Activated CD8-positive, alpha-beta memory T cell treated with anti-CD3 and anti-CD28 coated beads for 4 hours (primary cell): ENCODE measurements around the gene DZIP1.
A peak's percentile ranks its signal among the peaks of the same experiment; 100 is the strongest.
"Not testable (repeated sequence)": the region's sequence is repeated elsewhere in the genome, so short reads cannot be mapped to it uniquely, and the experiment has no call there.

Experiments used
- DNase-seq, 2 donors: peaks; one replicate each; pipeline ENCODE4 v3.0.0-alpha.2; 2020; ENCODE audit warnings: low read depth in 2 of 2

The DZIP1 gene

DNA sequence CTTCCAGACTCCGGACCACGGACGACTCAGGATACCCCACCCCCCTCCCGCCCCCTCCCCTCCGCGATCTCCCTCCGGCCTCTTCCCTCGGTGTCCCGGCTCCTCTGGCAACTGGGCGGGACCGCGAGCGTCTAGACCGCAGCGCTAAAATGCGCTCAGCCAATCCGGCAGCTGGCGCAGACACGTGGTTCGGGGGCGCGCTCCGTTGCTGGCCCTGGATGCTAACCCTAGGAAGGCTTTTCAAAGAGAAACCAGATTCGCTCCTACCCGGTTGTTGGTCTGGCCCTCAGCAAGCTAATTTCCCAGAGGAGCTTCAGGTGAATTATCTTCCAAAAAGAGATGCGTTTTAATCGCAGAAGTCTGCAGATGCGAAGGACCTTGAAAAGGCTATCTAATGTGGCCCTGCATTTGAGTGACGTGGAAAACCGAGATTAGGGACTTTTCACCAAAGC is at the start of gene DZIP1:
Gene DZIP1 (minus strand): TSS at position 106 of the 452 bp plus-strand sequence. CDS start 2,677 bp downstream, outside the sequence.
- DNase-seq: no peak

GRCh38 chr13:95690986-95691385 is 46.5 kb upstream of the DZIP1 start:
- not testable (repeated sequence) for DNase-seq

GRCh38 chr13:95689582-95689926 is 45.0 kb upstream of the DZIP1 start:
- DNase-seq: no peak

DNA sequence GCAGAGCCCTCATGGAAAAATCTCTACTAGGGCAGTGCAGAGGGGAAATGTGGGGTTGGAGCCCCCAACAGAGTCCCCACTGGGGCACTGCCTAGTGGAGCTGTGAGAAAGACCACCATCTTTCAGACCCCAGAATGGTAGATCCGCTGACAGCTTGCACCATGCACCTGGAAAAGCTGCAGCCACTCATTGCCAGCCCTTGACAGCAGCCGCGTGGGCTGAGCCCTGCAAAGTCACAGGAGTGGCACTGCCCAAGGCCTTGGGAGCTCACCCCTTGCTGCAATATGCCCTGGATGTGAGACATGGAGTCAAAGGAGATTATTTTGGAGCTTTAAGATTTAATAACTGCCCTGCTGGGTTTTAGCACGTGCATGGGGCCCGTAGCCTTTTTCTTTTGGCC is 40.5 kb upstream of the DZIP1 start:
- DNase-seq: not testable (repeated sequence)

GRCh38 chr13:95684418-95684817 is 39.9 kb upstream of the DZIP1 start:
- DNase-seq: no peak

GRCh38 chr13:95679722-95680121 is 35.2 kb upstream of the DZIP1 start:
- no peak for DNase-seq

- DNase-seq: no peak
Measured at GRCh38 chr13:95678967-95679366, 34.5 kb upstream of the DZIP1 start.

GRCh38 chr13:95677564-95678266 is 33.2 kb upstream of the DZIP1 start:
- DNase-seq: no peak

DNA sequence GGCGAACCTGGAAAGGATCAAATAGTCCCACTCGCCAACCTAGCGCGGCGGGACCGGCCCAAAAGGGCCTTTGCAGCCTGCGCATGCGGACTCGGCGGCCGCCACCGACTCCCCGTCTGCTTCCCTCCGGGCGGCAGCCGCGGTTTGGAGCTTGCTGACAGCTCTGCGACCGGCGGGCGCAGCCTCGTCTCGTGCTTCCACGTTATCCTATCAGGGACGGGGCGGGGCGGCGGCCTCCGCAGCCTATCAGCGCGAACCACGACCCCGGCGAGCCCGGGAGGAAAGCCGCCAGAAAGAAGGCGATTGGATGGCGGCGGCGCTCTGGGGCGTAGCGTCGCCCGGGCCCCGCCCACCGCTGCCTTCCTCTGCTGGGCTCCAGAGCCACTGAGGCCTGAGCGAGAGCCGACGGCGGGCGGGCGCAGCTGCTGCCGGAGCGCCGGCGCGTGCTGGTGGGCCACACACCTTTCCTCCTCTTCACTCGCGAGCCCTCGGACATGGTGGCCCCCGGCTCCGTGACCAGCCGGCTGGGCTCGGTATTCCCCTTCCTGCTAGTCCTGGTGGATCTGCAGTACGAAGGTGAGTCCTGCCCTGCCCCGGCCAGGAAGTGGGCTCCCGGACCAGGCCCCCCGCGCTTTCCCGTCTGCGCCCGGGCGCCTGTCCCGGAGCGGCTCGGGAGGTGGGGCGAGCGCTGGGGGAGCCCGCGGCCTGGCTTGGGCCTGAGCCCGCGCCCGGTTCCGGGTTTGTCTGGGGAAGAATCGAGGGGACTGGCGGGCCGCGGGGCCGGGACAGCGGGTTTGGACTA is 32.5 kb upstream of the DZIP1 start, which contains the start of gene DNAJC3:
Gene DNAJC3 (plus strand): TSS at position 378 of the 802 bp plus-strand sequence. CDS start 117 bp downstream, at position 495.
- DNase-seq: peak; percentile 95 to 96

- no peak for DNase-seq
Measured at GRCh38 chr13:95676105-95676761, 31.7 kb upstream of the DZIP1 start.

DNA sequence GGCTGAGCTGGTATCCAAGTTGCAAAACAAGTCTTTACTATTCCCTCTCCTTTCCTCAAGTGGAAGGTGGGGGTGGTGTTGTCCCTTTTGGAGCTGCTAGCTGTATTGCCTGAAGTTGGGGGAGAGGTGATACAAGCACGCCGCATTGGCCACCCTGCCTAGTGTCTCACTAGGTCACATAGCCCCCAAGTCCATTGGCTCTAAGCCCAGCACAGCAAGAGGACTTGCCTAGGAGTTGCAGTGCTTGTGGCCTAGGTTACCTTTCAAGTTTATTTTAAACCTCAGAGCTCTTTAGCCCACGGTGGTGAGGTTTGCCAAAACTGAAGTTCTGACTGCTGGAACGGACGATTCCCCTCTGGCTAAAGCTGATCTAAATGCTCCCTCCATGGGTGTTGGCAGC is 27.1 kb upstream of the DZIP1 start:
- DNase-seq: no peak

DNA sequence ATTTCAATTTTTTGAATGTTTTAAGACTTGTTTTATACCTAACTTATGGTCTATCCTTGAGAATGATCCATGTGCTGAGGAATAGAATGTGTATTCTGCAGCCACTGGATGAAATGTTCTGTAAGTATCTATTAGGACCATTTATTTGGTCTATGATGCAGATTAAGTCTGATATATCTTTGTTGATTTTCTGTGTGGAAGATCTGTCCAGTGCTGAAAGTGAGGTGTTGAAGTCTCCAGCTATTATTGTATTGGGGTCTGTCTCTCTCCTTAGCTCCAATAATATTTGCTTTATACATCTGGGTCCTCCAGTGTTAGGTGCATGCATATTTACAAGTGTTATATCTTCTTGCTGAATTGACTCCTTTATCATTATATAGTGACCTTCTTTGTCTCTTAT is 22.7 kb upstream of the DZIP1 start:
- not testable (repeated sequence) for DNase-seq

DNA sequence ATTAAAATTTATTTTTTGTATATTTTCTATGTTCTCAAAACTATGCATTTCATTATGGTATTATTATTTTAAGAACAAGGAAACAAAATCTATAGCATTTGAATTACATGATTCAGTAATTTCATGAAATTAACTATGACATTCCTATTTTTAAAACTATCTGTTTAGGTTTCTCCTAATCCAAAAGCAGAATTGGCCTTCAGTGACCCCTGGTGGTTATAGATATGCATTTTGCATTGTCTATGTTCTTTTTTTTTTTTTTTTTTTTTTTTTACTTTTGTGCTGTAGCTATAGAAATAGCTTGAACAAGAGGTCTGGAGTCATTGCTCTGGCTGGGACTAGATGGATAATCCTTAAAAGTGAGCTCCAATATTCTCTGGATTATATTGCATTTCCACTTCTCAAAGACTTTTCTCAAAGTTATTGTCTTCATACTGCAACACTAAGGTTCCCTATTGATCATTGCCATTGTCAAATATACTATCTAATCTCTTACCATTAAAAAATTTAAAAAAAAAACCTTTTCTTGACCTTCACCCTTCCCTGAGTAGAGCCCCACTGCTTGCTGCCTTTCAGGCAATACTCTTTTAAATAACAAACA is 16.6 kb upstream of the DZIP1 start:
- no peak for DNase-seq

GRCh38 chr13:95659500-95659899 is 15.0 kb upstream of the DZIP1 start:
- DNase-seq: no peak

DNA sequence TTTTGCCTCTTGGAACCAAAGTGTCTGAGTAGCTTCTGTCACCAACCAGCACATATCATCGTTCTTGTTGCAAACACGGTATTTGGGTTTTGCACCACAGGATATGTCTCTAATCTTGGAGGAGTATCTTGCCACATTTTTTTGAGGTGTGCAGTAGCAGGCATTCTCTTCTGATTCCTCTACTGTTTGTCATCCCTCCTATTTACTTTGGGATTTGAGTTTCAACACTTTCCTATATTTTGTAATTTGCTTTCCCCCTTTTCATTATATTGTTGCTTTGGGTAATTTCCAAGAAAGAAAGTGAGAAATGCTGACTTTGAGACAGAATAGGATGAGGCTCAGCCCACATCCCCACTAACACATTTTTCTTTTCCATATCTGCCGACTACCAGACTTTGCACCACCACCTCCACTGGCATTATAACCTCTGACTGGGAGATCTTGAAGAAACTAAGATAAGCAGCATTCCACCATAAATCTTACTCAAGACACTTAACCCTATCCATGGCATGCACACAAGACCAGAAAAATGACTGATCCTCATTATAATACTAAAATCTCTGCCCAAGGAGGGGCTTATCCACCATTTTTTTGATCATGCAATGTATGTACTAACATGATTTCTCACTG is 12.0 kb upstream of the DZIP1 start:
- no peak for DNase-seq

GRCh38 chr13:95652821-95653220 is 8.3 kb upstream of the DZIP1 start:
- DNase-seq: no peak

DNA sequence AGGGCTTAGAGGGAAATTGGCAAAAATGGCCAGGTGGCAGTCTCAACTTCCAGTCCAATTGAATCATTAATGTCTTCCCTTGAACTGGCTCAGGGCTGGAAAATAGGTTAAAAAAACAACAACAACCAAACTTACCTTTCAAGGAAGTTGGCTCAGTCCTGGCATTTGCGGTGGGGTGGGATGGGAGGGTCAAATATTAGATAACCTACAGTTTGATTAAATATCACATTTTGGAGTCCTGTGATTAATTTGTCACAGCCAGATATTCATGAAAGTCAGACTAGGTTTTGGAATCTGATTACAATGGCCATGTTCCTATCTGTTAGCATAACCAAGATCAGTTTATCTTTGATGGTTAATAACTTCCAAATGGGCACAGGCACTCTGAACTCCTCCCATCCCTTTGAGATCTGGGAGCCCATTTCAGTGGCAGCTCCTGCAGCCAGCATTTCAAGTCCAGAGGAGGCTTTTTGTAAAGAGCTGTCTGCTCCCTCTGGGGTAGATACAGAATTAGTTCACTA is 7.8 kb upstream of the DZIP1 start:
- DNase-seq: no peak

- no peak for DNase-seq
Measured at GRCh38 chr13:95650696-95651095, 6.2 kb upstream of the DZIP1 start.

- no peak for DNase-seq
Measured at GRCh38 chr13:95647321-95647720, 2.8 kb upstream of the DZIP1 start.

GRCh38 chr13:95643936-95644598 is 439 bp downstream of the DZIP1 start:
- DNase-seq: no peak

DNA sequence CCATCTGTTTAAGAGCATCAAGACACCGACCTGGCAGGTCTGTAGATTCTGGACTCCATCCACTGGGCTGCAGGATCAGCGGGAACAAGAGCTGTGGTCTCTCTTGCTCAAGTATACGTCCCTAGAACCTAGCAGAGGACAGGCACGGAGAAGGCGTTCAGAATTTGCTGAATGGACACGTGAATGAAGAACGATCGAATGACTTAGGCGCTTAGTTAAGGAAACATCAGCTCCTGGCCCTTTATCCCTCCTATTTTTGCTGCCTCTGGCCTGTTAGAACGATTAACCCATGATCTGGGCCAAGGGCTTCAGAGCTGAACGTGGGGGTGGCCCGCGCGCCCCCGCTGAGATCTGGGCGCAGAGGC is 953 bp downstream of the DZIP1 start:
- DNase-seq: no peak
